Stimulated activated CD8-positive, alpha-beta memory T cell treated with anti-CD3 and anti-CD28 coated beads, Interleukin-7, amount 100 ng/mL, for 1 hour (primary cell): ENCODE measurements around the gene TRPM1.
"Not testable (repeated sequence)": the region's sequence is repeated elsewhere in the genome, so short reads cannot be mapped to it uniquely, and the experiment has no call there.

Experiments used
- DNase-seq, 2 donors: peaks; one replicate each; pipeline ENCODE4 v3.0.0-alpha.2; 2020; ENCODE audit warnings: low read depth in 2 of 2

Gene TRPM1

GRCh38 chr15:31125061-31125460 is 23.5 kb upstream of the TRPM1 start:
- DNase-seq, result no peak

GRCh38 chr15:31116423-31117030 is 15.0 kb upstream of the TRPM1 start:
- DNase-seq, result no peak

- no peak for DNase-seq
Observed at GRCh38 chr15:31111091-31111647, 9.6 kb upstream of the TRPM1 start.

GRCh38 chr15:31108836-31109235 is 7.3 kb upstream of the TRPM1 start:
- no peak for DNase-seq

DNA sequence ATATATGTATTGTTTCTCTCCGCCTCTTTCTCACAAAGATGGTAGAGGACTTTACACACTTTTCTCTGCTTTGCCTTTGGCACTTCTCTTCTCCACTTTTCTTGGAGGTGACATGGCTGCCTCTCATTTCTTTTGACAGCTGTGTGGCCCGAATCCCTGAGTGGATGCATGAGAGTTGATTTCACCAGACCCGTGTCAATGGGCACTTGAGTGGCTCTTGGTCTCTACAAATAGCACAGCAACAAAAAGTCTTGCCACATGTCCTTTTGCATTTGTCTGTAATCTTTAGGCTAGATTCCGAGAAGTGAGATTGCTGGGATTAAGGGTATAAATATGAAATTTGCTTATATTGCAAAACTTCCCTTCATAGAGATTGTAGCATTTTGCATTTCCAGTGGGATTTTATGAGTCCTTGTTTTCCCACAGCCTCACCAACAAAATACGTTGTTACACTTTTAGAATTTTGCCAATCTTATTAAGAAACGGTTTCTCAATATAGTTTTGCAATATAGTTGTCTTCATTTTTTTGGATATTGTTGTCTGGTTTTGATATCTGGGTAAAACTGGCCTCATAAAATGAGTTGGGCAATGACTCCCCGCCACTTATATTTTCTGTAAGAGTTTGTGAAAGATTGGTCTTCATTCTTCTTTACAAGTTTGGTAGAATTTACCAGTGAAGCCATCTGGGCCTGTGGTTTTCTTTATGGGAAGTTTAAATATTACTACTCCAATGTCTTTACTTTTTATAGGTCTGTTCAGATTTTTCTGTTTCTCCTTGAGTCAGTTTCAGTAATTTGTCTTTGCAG is 5.2 kb upstream of the TRPM1 start:
- DNase-seq, result no peak

DNA sequence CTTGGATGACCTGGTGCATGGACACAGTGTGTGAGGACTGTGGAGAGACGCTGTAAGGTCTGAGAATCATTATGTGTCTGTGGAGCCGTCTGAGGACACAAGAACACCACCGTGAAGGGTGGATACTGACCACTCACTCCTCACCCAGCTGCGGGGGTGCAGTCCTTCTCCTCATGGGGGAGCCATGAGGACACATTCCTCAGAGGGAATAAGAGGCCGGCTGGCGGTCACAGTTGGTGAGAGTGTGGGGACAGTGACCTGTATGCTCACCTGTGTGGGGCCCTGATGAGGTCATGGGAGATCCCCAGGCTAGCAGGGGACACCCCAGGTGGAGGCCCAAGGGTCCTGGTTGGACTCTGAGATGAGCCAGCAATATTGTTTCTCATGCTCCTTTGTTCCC is 2.5 kb upstream of the TRPM1 start:
- DNase-seq, result no peak

- DNase-seq, result no peak
Observed at GRCh38 chr15:31102374-31103342, 1.1 kb upstream of the TRPM1 start.

DNA sequence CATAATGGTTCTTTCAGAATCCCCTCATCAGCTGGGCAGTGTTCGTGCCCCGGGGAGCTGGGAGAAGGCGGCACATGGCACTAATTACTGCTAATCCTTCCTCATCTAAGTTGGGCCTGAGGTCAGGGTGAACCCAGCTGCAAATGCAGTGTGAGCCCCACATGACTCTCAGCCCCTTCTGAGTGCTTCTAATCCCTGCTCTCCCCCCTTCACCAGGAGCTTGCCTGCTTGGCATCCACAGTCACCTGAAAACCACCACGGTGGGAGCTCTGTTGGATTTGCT is 455 bp upstream of the TRPM1 start:
- DNase-seq, result no peak

DNA sequence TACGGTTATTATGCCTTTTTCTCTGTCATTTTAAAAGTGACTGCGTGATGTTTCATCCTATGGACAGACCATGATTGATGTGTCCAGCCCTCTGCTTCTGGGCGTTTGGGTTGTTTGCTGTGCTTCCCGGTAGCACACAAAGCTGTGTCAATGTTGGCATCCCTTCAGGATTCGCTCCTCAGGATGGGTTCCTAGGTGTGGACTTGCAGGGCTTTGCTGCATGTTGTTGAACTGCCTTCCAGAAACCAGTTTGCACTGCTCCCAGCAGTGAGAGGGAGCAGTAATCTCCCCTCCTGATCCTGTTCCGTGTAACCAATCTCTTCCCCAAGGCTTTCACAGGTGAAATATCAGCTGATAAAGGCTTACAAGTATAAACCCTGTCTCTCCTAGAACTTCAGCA is 787 bp downstream of the TRPM1 start:
- no peak for DNase-seq

- DNase-seq, result no peak
Observed at GRCh38 chr15:31098953-31099740, 2.4 kb downstream of the TRPM1 start.

DNA sequence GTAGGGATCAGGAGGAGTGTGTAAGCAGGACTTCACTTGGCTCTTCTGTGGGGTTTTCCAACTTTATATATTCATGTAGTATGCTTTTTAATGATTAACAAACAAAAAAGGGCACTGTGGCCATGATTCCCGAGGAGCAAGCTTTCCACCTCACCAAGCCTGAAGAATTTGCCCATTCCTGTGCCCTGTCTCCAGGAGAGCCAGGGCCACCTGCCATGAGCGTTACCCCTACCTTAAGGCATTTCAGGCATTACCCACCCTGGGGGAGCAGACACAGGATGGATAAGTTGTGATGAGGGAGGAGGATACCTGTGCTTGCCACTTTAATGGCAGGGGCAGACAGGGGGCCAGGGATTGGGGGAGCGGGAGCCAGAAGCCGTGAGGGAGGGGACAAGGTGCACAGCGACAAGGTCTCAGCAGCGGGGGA is 3.0 kb downstream of the TRPM1 start:
- DNase-seq, result no peak

- DNase-seq, result no peak
Observed at GRCh38 chr15:31096563-31096962, 5.0 kb downstream of the TRPM1 start.

GRCh38 chr15:31091481-31091880 is 10.0 kb downstream of the TRPM1 start:
- no peak for DNase-seq

- no peak for DNase-seq
Observed at GRCh38 chr15:31090766-31091165, 10.8 kb downstream of the TRPM1 start.

GRCh38 chr15:31089368-31090047 is 12.0 kb downstream of the TRPM1 start:
- no peak for DNase-seq

DNA sequence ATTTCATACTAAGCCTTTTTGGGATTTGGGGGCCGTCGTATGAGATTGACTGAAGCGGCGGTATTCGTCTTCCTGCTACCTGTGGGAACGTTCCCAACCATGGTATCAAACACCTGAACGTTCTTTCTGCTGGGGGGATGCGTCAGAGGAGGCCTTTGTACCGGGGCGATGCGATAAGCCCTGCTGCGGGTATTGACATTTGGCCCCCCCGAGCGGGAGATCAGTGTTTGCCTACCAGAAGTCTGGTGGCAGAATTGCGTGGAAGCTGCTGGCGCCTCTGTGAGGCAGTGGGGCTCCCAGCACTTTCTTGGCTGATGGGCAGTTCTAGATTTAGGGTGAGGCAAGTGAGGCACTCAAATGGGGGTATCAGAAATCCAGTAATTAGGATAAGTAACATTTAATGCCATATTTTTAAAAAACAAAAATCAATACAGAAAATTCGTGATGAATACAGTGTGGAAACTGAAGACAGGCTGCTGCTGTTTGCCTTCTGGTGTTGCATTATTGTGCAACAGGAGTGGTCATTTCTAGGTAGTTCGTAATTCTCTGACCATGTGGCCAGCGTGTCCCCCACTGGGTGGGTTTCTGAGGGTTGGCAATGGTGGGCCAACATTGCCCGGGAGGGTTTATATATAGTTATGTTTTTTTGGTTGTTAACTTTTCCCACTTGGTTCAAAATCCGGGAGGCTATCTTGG is 12.7 kb downstream of the TRPM1 start:
- no peak for DNase-seq

DNA sequence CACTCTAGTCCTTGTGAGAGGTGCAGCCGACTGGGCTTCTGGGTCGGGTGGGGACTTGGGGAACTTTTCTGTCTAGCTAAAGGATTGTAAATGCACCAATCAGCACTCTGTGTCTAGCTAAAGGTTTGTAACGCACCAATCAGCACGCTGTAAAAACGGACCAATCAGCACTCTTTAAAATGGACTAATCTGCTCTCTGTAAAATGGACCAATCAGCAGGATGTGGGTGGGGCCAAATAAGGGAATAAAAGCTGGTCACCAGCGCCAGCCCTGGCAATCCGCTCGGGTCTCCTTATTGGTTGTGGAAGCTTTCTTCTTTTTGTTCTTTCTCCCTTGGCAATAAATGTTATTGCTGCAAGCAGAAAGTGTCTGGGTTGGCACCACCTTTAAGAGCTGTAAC is 13.5 kb downstream of the TRPM1 start:
- not testable (repeated sequence) for DNase-seq

- no peak for DNase-seq
Observed at GRCh38 chr15:31086344-31086743, 15.2 kb downstream of the TRPM1 start.

GRCh38 chr15:31085359-31085758 is 16.2 kb downstream of the TRPM1 start:
- DNase-seq, result no peak

DNA sequence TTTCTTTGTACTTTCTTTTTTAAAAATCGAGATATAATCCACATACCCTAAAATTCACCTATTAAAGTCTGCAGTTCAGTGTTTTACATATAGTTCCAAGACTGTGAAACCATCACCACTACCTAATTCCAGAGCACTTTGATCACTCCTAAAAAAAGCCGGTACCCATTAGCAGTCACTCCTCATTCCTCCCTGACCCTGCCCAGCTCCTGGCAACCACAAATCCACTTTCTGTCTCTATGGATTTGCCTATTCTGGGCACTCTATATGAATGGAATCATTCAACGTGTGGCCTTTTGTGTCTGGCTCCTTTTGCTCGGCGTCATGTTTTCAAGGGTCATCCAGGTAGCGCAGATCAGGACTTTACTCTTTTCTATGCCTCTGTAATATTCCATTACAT is 17.3 kb downstream of the TRPM1 start:
- DNase-seq, result no peak
